SK-N-MC (cell line): ENCODE data around the gene ADAMTS19.

Source experiments
- EZH2 ChIP-seq: fragments of 200-600 bp; sonication (generic); IDR thresholded peaks from one replicate; pipeline ENCODE4 v1.6.1; 2017; ENCODE audit warnings: antibody characterized with exemption
- FOXP2 ChIP-seq: optimal IDR thresholded peaks from 2 replicates; pipeline ENCODE3; 2011; ENCODE audit warnings: mild to moderate bottlenecking, moderate library complexity; ENCODE audit not compliant: insufficient read depth; ENCODE audit errors: extremely low read length, control extremely low read depth
- POLR2AphosphoS5 ChIP-seq: IDR thresholded peaks from 2 replicates; pipeline ENCODE4 v1.6.1; 2012; ENCODE audit warnings: mild to moderate bottlenecking, low read depth, low read length, borderline replicate concordance

DNA sequence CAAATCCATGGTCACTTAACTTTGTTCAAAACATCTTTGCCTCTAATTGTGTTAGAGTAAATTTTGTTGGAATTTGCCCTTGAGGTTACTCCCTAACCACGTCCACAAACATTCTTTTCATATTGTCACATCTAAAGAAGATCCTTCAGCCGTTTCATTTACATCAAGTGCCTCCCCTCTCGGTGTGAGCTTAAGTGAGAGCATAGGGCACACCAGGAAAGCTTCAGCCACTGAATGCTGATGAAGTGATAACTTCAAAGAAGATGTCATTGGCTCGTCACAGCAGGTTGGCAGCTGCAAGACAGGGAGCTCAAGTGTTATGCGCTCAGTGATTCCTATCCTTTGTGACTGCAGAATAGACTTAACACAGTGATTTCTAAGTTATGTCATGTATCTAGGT is 49.6 kb upstream of the ADAMTS19 start:
- TF ChIP-seq POLR2AphosphoS5 = no peak
- no peak for TF ChIP-seq EZH2
- TF ChIP-seq FOXP2 = no peak
